Stimulated activated CD4-positive, alpha-beta T cell treated with anti-CD3 and anti-CD28 coated beads, Interleukin-2, amount 100 ng/mL, for 48 hours (primary cell): ENCODE results near the gene SLC35A2.

Experiments used
- DNase-seq, 2 donors: peaks; one replicate each; pipeline ENCODE4 v3.0.0-alpha.2; 2020

Gene SLC35A2

DNA sequence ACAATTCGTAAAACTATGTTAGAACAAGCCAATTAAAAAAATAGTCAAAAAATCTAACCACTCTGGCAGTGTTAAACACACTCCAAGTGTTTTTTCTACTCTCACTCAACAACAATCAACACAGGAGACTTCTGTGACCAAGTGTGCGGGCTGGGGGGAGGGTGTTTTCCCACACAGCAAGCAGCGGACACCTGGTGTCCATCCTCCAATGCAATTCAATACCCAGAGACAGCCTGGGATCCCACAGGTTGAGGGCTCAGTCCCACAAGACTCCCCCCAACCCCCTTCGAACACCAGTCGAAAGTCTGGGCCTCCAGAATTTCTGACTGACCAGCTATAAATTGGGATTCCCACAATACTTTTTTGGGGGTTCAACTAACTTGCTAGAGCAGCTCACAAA, 15.7 kb upstream of the SLC35A2 start:
- no peak for DNase-seq

- DNase-seq, result no peak
Measured at GRCh38 chrX:48924270-48924669, 12.8 kb upstream of the SLC35A2 start.

GRCh38 chrX:48923771-48924170, 12.3 kb upstream of the SLC35A2 start:
- no peak for DNase-seq

GRCh38 chrX:48920718-48921104, 9.3 kb upstream of the SLC35A2 start:
- no peak for DNase-seq

GRCh38 chrX:48919947-48920717, 8.7 kb upstream of the SLC35A2 start:
- DNase-seq, result no peak

DNA sequence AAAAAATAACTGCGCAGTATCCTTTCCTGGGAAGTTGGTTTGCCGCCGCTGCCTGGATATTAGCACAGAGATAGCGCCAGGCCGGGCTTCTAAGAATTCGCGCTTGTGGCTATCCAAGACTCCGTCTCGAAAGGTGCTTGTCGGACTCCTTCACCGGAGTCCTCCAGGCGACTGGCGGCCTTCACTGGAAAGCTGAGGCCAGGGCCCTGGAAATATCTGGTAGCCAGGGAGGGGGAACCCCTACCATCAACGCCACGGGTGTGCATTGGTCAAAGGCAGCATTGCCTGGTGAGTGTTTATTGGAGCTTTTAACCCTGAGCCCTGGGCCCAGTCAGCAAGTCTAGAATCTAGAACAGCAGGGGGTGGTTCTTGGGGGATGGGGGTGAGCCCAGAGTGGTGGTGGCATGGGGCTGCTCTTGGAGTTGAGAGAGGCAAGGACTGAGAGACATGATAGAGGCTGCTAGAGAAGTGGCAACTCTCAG, 8.0 kb upstream of the SLC35A2 start:
- DNase-seq, result no peak

GRCh38 chrX:48918643-48919340, 7.3 kb upstream of the SLC35A2 start, which contains the start of gene PIM2:
Gene PIM2, minus strand, starts transcription at chrX:48919024. Its CDS starts 190 bp downstream, at chrX:48918834.
- peak; percentile 76 to 79 for DNase-seq

GRCh38 chrX:48918301-48918642, 6.8 kb upstream of the SLC35A2 start:
- DNase-seq, result no peak

DNA sequence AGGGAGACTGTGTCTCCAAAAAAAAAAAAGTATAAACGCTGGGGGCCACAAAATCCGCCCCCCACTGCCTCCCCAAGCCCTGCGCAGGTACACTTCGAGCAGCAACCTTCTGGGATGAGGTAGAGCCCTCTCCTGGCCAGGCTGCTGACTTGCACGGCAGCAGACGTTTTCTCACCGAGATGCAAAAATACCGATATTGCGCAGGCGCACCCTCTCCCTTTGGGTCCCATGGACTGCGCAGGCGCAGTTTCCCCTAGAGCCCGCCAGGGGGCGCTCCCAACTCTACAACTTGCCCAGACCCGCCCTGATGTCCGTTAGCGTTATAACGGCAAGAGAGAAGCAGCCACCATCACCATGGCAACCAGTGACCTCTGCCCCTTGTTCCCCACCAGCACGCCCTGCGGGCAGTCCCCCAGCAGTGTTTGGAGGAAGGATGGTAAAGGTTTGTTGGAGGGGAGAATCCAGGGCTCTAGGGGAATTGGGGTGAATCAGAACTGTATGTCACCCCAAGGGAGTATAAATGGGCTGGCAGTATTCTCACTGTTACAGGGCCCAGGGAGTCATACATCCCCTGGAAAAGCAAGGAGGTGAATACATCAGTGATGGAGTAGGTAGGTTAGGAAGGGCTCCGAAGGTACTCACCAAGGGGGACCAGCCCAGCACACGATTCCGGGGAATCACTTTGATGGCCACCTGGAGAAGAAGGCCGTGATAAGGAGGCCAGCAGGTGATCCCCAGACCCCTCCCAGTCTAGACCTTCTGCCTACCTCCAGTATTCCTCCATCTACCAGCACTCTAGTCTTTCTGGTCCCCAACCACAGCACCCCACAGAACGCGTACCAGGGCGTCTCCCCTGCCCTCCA, 5.9 kb upstream of the SLC35A2 start:
- DNase-seq, result peak; percentile 75 to 83

DNA sequence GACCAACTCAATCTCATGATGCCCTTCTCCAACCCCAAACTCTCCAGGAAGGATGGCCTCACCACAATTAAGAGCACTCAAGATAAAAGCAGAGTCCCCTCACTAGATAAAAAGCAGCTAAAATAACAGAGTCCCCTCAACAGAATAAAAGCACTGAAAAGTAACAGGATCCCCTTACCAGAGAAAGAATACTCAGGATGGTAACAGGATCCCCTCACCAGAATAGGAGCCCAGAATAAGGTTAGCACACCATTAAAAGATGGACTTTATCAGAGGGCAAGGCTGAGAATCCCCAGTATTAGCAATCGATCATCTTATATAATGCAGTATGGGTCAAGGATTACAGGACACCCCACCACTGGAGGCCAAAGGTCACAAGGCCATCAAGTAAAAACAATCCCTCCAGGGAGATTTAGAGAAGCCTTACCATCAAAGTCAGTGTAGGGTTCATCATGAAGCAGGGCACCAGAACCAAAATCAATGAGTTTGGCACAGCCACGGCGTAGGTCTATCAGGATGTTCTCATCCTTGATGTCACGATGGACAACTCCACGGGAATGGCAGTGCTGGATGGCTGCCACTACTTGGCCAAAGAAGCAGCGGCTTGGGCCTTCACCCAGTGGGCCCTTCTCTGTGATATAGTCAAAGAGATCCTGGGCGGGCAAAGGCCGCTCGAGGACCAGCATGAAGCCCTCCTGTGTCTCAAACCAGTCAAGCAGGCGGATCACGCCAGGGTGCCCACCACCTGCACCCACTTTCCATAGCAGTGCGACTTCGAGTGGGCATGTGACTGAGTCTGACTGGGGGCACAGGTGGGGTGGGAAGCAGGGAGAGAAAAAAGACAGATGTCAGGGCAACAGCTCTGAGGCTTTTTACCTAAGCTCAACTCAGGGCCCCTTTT, 3.4 kb upstream of the SLC35A2 start:
- DNase-seq, result no peak

DNA sequence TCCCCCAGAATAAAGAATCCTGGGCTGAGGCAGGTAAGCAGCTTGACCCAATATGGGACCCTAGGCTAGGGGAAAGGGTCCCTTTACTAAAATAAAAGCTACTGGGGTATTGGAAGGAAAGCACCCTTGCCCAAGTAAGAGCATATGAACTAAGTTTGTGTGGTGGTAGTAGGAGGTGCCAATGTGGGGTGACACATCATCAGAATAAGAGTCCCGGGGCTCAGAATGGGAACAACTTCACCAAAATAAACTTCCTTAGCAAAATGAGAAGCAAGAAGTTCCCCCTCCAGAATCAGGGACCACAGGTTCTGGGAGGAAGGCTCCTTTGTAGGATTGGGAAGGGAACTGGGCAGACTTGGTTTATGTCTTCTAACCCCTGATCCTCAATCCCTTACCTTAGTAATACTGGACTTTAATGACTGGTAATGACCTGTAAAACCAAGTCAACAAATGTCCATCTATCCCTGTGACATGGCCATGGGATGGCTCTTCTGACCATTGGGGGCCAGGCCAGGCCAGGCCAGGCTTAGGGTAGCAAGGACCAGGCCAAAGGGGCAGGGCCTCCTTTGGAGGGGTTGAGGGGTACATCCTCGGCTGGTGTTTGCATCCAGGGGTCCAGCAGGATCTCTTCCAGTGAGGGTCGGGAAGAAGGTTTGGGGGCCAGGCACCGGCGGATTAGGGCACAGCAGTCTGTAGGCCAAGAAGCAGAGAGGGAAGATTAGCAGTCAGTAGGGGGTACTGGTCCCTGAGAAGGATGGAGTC, 2.3 kb upstream of the SLC35A2 start:
- DNase-seq, result no peak

DNA sequence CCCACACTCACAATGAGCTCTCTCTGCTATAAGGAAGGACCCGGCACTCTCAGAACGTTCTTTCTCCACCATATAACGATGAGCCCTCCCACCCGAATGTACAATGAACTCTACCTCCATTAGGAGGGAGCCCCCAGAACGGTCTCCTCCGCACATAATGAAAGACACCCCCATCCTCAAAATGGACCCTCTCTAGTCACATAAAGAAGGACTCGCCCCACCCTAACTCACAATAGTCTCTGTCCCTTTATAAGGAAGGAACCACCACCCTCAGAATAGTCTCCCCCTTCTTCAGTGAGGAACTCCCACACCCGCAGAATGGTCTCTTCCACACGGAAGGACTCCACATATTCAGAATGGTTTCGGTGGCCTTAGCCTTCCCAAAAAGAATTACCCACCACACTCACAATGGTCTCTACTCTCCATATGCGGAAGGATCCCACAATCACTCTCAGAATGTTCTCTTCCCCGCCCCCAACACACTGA, 477 bp downstream of the SLC35A2 start:
- DNase-seq, result no peak

DNA sequence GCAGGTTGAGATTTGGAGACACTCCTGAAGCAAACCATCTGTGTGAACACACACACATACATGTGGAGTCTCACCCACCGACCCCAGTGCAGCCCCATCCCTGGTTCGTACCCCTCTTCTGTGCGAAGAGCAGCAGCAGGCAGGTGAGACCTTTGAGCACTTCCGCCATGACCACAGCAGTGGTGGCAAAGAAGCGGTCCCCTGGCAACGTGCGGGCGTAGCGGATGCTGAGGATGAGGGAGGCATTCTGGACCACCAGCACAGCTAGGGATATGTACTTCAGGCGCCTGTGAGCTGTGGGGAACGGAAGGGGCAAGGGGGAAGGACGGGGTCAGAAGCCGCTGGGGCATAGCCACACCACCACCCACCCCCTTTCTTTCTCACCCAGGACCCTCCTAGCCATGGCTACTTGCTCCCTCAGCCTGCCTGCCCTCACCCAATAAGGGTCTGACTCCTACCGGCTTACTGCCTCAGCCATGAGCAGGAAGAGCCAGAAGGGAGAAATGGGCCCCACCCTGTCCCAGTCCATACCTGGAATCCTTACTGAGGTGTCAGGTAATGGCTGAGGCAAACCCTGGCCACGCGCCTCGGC, 1.6 kb downstream of the SLC35A2 start:
- no peak for DNase-seq

DNA sequence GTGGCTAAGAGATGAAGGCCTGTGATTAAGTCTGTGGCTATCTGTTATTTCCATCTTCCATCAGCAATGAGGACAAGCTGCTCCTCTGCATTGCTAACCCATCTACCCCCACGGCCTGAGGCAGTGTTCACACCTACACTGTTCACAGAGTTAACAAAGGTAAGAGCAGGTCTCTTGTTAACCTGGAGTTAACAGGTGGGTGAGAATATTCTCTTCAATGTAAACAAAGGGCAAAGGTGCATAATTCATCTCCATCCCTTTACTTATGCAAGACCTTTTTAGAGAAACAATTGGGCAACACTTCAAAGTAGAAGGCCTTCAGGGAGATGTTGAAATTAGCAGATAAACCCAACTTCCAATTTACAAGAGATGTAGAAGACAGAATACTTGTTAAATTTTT, 2.8 kb downstream of the SLC35A2 start:
- DNase-seq, result no peak

GRCh38 chrX:48905090-48905790, 6.2 kb downstream of the SLC35A2 start:
- no peak for DNase-seq

DNA sequence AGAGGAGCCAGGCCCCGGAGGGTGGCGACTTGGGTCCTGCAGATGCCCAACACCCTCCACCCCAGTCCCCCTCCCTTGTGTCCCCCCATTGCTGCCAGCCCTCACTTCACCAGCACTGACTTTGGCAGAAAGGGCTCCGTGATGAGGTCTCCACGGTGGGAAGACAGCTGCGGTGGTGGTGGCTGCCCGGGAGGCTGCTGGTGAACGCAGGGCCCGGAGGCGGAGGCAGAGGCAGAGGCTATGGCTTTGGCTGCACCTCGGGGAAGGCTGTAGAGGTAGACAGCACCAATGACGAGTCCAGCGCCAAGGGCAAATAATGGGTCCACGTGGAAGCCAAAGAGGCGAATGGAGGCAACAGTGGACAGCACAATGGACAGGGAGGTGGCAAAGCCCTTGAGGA, 6.8 kb downstream of the SLC35A2 start:
- no peak for DNase-seq

DNA sequence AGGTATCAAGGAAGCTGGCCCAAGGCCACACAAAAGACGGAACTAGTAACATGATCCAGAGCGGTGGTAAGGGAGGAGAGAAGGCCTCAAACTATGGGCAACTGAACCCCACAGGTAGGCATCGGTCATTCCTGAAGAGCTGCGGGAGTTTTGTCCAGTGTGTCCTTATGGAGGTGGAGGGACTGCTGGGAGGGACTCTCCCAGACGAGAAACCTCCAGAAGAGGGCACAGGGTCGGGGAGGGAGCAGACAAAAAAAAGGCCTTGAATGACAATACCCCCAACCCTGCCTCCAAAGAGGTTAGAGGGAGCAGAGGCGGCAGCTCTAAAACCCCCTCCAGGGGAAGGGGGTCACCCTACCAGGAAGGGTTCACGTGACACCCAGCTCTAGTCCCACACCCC, 7.3 kb downstream of the SLC35A2 start:
- no peak for DNase-seq

DNA sequence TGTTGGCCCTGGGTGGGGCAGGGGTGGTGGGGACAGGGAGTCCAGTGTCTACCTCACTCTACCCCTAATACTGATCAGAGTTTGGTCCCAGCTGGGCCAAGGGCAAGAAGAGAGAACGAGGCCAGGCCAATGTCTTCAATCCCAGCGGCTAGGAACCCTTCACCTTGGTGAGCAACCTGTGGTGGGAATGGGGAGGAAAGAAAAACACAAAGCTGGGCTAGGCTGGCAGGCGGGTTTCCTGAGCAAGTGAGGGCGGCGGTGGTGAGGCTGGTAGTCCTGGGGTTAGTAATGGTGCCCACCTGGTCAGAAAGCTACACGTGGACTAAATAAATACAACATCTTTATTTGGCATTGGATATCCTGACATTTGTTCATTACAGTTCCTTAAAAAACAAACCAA, 8.2 kb downstream of the SLC35A2 start:
- no peak for DNase-seq

- no peak for DNase-seq
Measured at GRCh38 chrX:48902776-48903175, 8.7 kb downstream of the SLC35A2 start.

DNA sequence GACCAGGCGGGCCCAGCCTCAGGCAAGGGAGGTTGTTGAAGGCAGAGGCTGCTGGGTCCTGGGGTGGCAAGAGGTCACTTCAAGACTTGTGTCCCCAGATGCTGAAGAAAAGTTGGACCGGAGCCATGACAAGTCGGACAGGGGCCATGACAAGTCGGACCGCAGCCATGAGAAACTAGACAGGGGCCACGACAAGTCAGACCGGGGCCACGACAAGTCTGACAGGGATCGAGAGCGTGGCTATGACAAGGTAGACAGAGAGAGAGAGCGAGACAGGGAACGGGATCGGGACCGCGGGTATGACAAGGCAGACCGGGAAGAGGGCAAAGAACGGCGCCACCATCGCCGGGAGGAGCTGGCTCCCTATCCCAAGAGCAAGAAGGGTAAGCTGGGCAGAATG, 9.3 kb downstream of the SLC35A2 start:
- DNase-seq, result no peak
